HEK293T (cell line): ENCODE data around the gene TMEM37.

Source experiments
- BHLHE40 ChIP-seq: fragments of 450-650 bp; IDR thresholded peaks from 2 replicates; pipeline ENCODE4 v1.6.1; 2016; ENCODE audit warnings: mild to moderate bottlenecking, moderate library complexity, borderline replicate concordance
- FOXK2 ChIP-seq: fragments of 450-650 bp; IDR thresholded peaks from 2 replicates; pipeline ENCODE4 v1.6.1; 2016; ENCODE audit warnings: mild to moderate bottlenecking
- HDGF ChIP-seq: fragments of 450-650 bp; IDR thresholded peaks from 2 replicates; pipeline ENCODE4 v1.6.1; 2017; ENCODE audit warnings: antibody characterized with exemption, borderline replicate concordance
- PKNOX1 ChIP-seq: fragments of 450-650 bp; IDR thresholded peaks from 2 replicates; pipeline ENCODE4 v1.6.1; 2016
- SP1 ChIP-seq: fragments of 450-650 bp; IDR thresholded peaks from 2 replicates; pipeline ENCODE4 v1.6.1; 2017

- no peak for TF ChIP-seq PKNOX1
- no peak for TF ChIP-seq SP1
- TF ChIP-seq HDGF: no peak
- no peak for TF ChIP-seq FOXK2
- TF ChIP-seq BHLHE40: no peak
Measured at GRCh38 chr2:119426801-119427395, 4.8 kb upstream of the TMEM37 start.
